Measurements from ENCODE around the gene IGFBP1.
"Not testable (repeated sequence)": the region's sequence is repeated elsewhere in the genome, so short reads cannot be mapped to it uniquely, and the experiment has no call there.

The IGFBP1 gene

GRCh38 chr7:45939574-45939973 is 51.3 kb downstream of the IGFBP1 start:
- CTCF ChIA-PET, result interaction anchor here (0.9 to 1.1 kb wide), 2 partner anchors 17 to 41 kb away, joined by 3 read pairs; no protein-coding TSS in a partner anchor
- H3K36me3 ChIP-seq (ENCODE audit: control insufficient read depth in 2 of 2, insufficient read depth in 1 of 2, low read length in 2 of 2), result no peaks in the 10 kb centered on the region

GRCh38 chr7:45940237-45940781 is 52.0 kb downstream of the IGFBP1 start:
- H3K4me3 ChIP-seq (ENCODE audit: low read depth, low read length); H3K9me3 ChIP-seq (ENCODE audit: control insufficient read depth, insufficient read depth, low read depth, low read length); H3K4me1 ChIP-seq (ENCODE audit: control insufficient read depth, insufficient read depth, low read length); POLR2A ChIA-PET; H3K27ac ChIP-seq (ENCODE audit: extremely low read depth, low read depth, low read length); H3K36me3 ChIP-seq (ENCODE audit: control insufficient read depth in 2 of 2, insufficient read depth in 1 of 2, low read length in 2 of 2): not testable (repeated sequence)
- CTCF ChIA-PET, result interaction anchor here (0.7 to 1.1 kb wide), 3 partner anchors 16 to 65 kb away, joined by 3 read pairs; no protein-coding TSS in a partner anchor

More at GRCh38 chr7:45939574-45939973, 51.3 kb downstream of the IGFBP1 start:
- Histone ChIP-seq H3K4me1 (ENCODE audit: control insufficient read depth, insufficient read depth, low read length) (no peaks in the 10 kb centered on the region), H3K9me3 (ENCODE audit: control insufficient read depth, insufficient read depth, low read depth, low read length) (no peaks in the 10 kb centered on the region), H3K27ac (ENCODE audit: extremely low read depth, low read depth, low read length) (no peak overlapping the region), H3K4me3 (ENCODE audit: low read depth, low read length) (no peak overlapping the region)
- POLR2A ChIA-PET, result no interaction called here
- no peak for TF ChIP-seq ZNF112 (tag by site-specific recombination; IDR thresholded peaks at IDR 0.05)
- no peak for TF ChIP-seq INSM2 (tag by site-specific recombination; IDR thresholded peaks at IDR 0.05)
- TF ChIP-seq ZNF501 (tag by site-specific recombination; IDR thresholded peaks at IDR 0.05), result no peak
- TF ChIP-seq ZNF658 (tag by site-specific recombination; IDR thresholded peaks at IDR 0.05), result no peak
- TF ChIP-seq TCF7L2 (IDR thresholded peaks at IDR 0.05; ENCODE audit: borderline replicate concordance, low read depth, low read length), result no peak
- TF ChIP-seq ZFP69B (tag by site-specific recombination; IDR thresholded peaks at IDR 0.05), result no peak
- no peak for TF ChIP-seq SP2 (tag by site-specific recombination; IDR thresholded peaks at IDR 0.05)
- TF ChIP-seq ZNF510 (tag by site-specific recombination; IDR thresholded peaks at IDR 0.05; ENCODE audit: insufficient replicate concordance), result no peak
- TF ChIP-seq ZNF785 (tag by site-specific recombination; IDR thresholded peaks at IDR 0.05), result no peak
- no peak for TF ChIP-seq ZFHX2 (tag by site-specific recombination; conservative IDR thresholded peaks at IDR 0.05)
- no peak for TF ChIP-seq MZF1 (tag by site-specific recombination; IDR thresholded peaks at IDR 0.05; ENCODE audit: borderline replicate concordance)
- TF ChIP-seq ZBTB21 (tag by site-specific recombination; IDR thresholded peaks at IDR 0.05), result no peak
- TF ChIP-seq ZNF621 (tag by site-specific recombination; IDR thresholded peaks at IDR 0.05), result no peak
- no peak for TF ChIP-seq ZNF701 (tag by site-specific recombination; IDR thresholded peaks at IDR 0.05)
- TF ChIP-seq ZNF654 (tag by site-specific recombination; IDR thresholded peaks at IDR 0.05; ENCODE audit: low read depth), result no peak
- TF ChIP-seq ZNF416 (tag by site-specific recombination; IDR thresholded peaks at IDR 0.05), result no peak
- TF ChIP-seq ZEB2 (tag by site-specific recombination; IDR thresholded peaks at IDR 0.05), result no peak
- TF ChIP-seq ZNF561 (tag by site-specific recombination; IDR thresholded peaks at IDR 0.05; ENCODE audit: borderline replicate concordance), result no peak

GRCh38 chr7:45940939-45941338 is 52.7 kb downstream of the IGFBP1 start:
- CTCF ChIA-PET, result no interaction called here
- Histone ChIP-seq H3K4me1 (ENCODE audit: control insufficient read depth, insufficient read depth, low read length) (no peaks in the 10 kb centered on the region), H3K36me3 (ENCODE audit: control insufficient read depth in 2 of 2, insufficient read depth in 1 of 2, low read length in 2 of 2) (no peaks in the 10 kb centered on the region), H3K27ac (ENCODE audit: extremely low read depth, low read depth, low read length) (no peak overlapping the region), H3K9me3 (ENCODE audit: control insufficient read depth, insufficient read depth, low read depth, low read length) (no peaks in the 10 kb centered on the region), H3K4me3 (ENCODE audit: low read depth, low read length) (no peak overlapping the region)
- TF ChIP-seq ZNF211 (tag by site-specific recombination; IDR thresholded peaks at IDR 0.05; ENCODE audit: low read depth) (no peak), IKZF3 (tag by site-specific recombination; IDR thresholded peaks at IDR 0.05) (no peak)
- POLR2A ChIA-PET, result no interaction called here

All from HEK293 (cell line).